Measurements from ENCODE around the gene GMCL2.

GRCh38 chr5:178150977-178151734 is 36.0 kb downstream of the GMCL2 start:
- no peak for TF ChIP-seq POLR2A (IDR thresholded peaks at IDR 0.05)
- TF ChIP-seq, protein P1, sequence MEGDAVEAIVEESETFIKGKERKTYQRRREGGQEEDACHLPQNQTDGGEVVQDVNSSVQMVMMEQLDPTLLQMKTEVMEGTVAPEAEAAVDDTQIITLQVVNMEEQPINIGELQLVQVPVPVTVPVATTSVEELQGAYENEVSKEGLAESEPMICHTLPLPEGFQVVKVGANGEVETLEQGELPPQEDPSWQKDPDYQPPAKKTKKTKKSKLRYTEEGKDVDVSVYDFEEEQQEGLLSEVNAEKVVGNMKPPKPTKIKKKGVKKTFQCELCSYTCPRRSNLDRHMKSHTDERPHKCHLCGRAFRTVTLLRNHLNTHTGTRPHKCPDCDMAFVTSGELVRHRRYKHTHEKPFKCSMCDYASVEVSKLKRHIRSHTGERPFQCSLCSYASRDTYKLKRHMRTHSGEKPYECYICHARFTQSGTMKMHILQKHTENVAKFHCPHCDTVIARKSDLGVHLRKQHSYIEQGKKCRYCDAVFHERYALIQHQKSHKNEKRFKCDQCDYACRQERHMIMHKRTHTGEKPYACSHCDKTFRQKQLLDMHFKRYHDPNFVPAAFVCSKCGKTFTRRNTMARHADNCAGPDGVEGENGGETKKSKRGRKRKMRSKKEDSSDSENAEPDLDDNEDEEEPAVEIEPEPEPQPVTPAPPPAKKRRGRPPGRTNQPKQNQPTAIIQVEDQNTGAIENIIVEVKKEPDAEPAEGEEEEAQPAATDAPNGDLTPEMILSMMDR (IDR thresholded peaks at IDR 0.05), result no peak

Measured in transverse colon (tissue), 3 donors.